HG03439 (cell line): Measurements from ENCODE around the gene EXOC7.
"Not testable (repeated sequence)": the region's sequence is repeated elsewhere in the genome, so short reads cannot be mapped to it uniquely, and the experiment has no call there.

ENCODE experiments used
- ATAC-seq: cut with Tn5 transposase; IDR thresholded peaks from one replicate; pipeline ENCODE4 v1.9.1; 2021; ENCODE audit warnings: mild to moderate bottlenecking, moderate library complexity; ENCODE audit not compliant: unreplicated experiment

Gene EXOC7

DNA sequence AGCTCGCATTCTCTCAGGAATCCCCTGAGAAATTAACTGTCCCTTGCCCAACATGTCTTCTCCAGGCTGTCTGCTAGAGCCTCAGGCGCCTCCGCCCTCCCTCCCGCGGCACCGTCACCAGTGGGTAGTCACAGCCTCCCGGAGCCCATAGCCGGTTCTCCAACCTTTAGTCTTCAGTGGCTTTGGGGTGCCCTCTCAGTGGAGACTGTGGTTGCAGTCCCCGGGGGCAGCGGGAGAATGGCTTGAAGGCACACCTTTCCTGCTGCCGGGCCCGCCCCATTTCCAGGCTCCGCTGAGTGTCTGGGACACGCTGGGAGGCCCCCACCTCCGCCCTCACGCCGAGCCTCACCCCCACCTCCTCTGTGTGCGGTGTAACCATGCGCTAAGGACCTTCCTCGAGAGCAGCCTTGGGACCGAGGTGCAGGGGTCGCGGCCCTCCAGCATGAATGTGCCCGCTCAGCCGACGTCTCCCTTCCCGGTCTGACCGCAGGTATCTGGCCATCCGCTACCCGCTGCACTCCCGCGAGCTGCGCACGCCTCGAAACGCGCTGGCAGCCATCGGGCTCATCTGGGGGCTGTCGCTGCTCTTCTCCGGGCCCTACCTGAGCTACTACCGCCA is 27.3 kb downstream of the EXOC7 start:
- no peak for ATAC-seq

DNA sequence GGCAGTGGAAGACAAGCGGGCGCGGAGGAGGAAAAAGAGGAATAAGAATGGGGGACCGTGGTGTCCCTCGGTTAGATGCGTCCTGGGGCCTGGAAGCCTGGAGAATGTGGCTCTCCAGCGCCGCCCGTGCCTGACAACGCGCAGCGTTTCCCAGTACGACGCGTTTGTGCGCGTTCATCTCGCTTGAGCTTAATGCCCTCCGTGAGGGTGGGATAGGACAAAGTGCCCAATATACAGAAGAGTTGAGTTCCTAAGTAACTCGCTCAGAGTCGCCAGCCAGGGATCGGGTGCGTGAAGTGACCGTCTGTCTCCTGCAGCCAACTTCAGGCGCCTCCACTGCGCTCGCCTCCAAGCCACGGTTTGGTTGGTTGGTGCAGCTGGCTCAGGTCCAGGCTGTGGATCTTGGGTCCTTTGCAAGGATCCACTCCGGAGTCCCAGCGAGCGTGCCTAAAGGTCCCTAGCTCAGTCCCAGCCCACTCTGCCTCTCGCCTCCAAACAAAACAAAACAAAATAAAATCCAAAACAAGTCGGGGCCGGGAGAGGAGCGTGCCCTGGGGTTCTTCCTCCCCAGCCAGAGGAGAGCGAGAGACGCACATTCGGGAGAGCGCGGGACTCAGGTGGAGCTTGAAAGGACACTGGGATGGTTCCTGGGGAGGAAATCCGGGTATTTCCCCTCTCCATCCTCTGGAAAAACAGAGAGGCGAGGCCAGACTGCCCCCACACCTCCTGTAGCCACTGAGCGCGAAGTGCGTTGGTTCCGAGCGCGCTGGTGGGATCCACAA is 28.0 kb downstream of the EXOC7 start:
- no peak for ATAC-seq

DNA sequence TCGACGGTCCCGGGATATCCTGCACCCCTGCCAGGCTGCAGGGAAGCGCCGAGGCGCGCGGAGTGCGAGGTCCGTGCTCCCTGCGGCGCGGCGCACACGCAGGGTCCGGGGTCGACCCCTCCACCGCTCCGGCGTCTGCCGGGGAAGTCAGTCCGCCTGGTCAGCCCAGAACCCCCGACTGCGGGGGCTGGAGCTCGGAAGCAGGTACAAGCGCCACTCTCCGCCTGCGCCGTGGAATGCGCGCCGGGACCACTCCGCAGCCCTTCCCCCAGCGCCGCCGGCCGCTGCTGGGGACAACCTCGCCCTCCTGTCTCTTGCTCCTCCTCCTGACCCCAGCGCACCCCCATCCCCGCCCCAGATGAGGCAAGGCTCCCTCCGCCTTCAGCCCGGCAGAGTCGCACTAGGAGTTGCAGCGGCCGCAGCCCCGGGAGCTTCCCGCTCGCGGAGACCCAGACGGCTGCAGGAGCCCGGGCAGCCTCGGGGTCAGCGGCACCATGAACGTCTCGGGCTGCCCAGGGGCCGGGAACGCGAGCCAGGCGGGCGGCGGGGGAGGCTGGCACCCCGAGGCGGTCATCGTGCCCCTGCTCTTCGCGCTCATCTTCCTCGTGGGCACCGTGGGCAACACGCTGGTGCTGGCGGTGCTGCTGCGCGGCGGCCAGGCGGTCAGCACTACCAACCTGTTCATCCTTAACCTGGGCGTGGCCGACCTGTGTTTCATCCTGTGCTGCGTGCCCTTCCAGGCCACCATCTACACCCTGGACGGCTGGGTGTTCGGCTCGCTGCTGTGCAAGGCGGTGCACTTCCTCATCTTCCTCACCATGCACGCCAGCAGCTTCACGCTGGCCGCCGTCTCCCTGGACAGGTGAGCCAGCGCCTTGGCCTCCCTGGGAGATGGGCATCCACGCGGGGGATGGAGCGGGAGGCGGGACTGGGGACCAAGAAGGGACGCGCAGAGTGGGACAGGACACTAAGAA is 28.9 kb downstream of the EXOC7 start, which contains the start of gene GALR2:
Gene GALR2, plus strand, starts transcription at position 392 of the 974 bp plus-strand sequence. Its CDS starts 103 bp downstream, at position 495.
- ATAC-seq: no peak

DNA sequence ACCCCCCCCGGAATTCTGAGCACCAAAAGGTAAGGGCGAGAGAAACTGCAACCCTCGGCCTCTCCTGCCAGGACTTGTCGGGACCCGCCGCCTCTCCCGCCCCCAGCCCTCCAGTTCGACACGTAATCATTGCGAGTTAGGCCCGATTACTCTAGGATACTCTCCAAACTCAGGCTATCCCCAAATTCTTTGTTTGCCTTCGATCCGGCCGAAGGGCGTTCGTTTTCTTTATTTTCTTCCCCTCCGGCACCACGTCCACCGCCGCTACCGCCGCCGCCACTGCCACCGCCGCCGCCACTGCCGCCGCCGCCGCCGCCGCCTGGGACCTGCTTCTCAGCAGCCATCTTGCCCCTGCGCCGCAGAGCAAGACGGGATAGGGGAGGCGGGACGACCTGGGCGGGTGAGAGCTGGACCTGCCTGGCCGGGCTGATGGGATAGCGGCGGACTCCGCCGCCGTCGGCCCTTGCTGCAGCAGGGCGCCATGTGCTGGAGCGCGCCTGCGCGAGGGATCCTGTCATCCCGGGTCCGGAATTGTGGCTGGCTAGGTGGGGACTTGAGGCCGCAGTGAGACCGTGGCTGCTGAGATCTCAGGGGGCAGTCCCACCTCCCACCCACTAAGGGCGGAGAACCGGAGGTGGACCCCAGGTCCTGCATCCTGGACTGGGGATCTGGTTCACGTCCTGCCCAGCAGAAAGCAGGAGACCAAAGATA is 31.3 kb downstream of the EXOC7 start, which contains the start of gene SRP68:
Gene SRP68, minus strand, starts transcription at position 370 of the 711 bp plus-strand sequence. Its CDS starts 26 bp downstream, at position 344.
- peak; percentile 76 for ATAC-seq

DNA sequence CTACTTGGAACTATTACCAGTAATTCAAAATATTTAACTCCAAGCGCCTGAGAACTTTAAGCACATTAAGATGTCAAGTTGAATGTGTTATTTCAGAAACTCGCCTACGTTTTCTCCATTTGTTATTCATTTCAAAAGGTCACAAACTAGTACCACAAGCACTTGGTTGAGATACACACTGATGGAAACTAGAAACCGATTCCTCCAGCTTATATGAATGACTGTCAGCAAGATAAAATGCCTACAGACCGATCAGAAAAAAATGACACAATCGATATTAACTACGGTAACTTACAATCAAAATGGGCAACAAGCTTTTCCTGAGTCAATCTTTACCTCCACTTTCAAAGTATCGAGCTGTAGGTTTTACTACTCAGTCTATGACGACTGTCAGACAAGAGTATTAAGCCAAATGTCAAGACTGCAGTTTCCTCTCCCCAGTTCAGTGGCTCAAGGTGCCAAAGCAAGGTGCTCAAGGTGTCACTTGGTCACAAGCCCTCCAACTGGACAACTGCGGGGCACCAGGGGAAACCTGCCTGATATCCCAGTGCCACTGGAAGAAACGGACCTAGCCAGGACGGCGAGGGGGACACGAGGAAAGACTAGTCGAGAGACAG is 31.9 kb downstream of the EXOC7 start:
- ATAC-seq: peak; percentile 23

DNA sequence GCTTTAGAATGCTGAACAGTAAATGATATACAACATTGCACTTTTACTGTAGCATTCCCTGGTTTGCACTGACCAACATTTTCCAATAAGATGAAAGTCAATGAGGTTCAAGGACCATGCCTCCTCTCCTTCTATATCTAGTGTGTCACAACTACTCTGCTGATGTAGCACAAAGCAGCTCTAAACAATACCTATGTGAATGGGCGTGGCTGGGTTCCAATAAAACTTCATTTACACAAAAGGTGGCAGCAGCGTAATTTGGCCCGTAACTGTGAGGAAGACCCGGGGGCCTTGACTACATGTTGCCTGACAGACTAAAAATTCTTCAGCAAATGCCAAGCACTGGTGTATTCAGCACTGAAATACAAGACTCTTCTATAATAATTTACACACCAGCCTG is 37.8 kb downstream of the EXOC7 start:
- no peak for ATAC-seq

DNA sequence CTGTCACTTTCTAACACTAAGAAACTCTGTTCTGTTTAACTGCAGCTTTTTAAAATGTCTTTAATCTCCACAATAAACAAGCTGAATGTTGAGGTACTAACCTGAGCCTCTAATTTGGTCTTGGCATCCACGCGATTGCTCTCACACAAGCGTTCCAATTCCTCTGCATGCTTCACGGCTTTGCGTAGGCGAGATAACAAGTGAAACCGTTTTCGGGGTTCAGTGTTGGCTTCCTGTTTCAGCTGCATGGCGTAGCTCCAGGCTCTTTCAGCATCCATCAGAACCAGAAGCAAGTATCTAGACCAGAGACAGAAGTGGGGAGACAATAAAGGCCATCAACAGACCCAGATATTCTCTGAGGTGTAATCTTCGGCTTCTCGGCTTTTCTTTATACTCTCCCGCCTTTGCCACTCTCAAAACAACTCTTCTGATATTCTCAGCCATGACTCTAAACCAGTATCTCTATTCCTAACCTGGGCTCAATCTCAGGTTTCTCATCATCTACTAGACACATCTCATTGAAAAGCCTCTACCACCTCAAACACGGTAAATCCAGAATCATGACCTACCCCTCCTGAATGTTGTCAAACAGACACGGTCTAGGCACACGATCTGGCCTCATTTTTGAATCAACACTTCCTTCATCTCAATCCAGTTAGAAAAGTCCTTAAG is 39.6 kb downstream of the EXOC7 start:
- ATAC-seq: no peak

DNA sequence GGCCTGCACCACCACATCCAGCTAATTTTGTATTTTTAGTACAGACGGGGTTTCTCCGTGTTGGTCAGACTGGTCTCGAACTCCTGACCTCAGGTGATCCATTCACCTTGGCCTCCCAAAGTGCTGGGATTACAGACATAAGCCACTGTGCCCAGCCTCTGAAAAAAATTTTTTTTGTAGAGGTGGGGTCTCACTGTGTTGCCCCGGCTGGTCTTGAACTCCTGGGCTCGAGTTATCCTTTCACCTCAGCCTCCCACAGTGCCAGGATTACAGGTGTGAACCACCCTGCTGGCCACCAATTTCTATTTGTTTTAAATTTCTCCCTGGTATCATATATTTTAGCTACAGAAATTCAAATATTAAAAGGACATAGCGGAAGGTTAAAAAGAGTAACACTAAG is 45.3 kb downstream of the EXOC7 start:
- ATAC-seq: not testable (repeated sequence)

DNA sequence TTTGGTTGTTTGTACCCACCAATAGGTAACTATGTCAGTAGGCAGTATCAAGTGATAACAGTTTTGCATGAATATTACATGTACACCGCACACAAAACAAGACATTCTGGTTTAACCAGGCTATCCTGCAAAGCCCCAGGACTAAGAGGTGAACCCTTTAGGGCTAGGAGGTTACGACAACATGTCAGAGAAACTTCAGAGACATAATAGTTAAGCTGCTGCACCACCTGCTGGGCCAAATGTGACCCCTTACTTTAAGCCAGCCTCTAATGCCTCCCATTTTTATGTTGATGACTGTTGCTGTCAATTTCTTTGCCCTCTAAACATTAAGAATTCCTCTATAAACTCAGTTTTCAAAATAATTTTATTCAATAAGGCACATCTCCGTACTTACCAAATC is 46.7 kb downstream of the EXOC7 start:
- ATAC-seq: no peak

DNA sequence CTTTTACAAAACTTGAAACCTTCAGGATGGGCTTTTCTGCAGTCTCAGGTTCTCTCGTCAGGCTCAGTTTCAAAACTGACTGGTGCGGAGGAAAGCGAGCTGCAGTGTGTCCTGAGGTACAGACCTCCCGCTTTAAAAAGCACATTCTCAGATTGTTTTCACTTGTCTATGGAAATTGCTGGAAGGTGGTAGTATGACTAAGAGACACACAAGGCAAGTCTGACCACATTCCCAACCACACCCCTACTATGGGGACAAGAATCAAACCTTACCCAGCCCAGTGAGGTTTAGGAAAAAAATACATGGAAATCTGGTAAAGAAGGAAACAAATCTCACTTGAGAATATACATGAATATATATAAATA is 49.5 kb downstream of the EXOC7 start:
- no peak for ATAC-seq

DNA sequence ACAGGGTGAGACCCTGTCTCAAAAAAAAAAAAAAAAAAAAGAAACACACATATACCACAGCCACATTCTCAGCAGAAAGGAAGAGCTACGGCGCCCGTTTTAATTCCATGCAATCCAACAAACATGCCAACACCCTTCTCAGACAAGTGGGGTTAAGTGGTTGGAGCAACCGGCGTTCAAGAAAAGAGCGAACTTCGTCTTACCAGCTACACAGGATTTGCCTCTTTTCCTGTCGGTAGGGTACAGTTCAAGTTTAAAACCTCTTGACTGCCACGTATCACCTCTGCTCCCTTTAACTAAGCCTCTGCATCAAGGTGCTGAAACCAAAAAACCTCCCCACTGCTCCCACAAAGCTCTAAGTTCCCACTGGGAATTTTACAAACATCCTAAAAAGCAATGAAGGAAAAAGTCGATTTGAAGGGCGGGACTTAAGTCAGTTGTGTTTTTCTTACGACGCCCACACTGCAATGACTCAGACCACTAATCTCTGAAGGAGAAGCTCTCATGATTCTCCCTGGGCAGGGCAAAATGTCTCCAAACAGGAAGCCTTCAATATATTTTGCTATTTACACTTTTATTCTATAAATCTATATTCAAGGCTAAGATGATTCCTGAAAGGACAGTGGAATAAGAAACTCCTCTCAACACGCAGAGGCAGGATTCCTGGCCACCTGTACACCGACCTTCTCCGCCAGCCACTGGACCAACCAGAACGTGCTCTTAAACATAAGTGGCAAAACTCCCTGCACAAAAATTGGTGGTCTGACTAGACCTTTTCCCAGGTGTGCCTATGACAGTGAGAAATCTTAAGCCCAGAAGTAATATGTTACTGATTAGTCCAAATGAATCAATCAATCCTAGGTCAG is 50.1 kb downstream of the EXOC7 start:
- ATAC-seq: no peak

DNA sequence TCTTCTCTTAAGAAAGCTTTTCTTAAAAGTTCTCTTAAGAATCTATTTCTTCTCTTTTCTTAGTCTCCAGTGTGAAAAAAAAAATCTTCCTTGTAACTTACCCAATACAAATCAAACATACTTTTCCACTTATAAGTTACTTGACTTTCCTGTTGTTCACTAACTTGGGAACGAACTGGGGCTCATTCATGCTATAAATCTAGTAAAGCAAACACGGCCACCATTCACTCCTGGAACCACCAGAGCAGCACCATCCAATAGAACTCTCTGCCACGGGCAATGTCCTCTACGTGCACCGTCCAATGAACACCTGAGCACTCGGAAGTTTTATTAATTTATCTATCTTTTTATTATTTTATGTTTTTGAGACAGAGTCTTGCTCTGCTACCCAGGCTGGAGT is 52.0 kb downstream of the EXOC7 start:
- ATAC-seq: no peak

DNA sequence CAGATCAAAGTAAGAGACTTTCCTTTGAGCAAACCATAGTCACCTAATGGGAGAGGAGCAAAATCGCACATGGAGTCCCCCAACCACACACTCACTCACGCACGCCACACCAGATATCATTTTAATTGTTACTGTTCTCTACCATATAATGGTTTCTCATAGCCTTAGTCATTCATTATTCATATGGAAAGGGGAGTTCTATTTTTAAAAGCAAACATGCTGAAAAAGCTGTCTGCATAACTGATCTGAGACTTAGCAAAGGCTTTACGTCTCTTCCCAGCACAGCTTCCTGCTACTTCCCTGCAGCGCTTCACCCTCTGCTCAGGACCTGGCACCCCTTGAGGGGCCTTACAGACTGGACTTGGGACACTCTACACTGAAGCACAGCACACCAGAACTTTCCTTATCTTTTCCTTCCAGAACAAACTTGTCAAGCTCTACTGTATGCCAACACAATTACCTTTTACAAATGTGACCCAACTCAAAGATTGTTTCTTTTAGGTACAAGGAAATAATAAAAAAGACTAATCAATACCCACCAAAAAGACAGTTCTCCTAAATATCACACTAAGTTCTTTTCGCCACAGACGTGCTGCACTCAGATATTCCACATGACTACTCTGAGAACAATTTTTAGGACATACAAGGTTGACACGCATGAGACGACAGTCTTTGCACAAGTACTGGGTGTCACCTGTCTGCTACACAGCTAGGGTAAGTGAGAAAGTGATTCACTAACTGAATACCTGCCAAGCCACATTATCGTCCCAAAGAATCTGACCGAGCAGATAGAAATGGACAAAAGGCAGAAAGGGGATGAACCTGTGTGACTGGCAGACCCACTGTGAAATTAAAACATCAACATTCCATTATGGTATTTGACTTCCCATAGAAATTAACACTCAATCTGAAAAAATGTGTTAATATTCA is 52.8 kb downstream of the EXOC7 start:
- no peak for ATAC-seq

DNA sequence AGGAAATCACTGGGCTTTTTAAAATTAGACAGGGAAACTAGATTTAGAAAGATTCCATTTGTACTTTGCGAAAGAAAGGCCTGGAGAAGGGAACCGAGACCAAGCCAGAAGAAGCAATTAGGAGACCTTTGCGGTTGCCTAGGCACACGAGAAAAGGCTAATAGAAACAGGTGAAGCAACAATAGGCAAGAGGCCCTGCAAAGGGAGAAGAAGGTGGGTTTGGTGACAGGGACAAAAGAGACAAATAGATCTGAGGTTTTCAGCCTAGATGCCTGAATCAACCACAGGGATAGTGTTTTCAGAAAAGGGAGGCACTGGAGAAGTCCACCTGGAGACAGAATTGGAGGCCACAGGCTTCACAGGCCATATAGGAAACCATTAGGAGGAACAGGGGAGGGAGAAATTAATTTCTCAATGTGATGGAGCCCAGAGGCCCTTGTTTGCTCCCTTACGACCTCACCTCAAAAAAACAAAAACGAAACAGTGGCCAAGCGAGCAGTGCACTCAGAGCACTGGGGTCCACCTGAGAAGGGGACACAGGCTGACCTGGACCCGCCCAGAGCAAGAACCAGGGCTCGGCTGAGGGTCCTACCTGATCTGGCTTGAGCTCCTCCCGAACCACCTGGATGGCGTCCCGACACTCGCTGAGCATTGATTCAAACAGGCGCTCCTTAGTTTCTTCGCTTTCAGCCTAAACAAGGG is 53.6 kb downstream of the EXOC7 start:
- no peak for ATAC-seq

DNA sequence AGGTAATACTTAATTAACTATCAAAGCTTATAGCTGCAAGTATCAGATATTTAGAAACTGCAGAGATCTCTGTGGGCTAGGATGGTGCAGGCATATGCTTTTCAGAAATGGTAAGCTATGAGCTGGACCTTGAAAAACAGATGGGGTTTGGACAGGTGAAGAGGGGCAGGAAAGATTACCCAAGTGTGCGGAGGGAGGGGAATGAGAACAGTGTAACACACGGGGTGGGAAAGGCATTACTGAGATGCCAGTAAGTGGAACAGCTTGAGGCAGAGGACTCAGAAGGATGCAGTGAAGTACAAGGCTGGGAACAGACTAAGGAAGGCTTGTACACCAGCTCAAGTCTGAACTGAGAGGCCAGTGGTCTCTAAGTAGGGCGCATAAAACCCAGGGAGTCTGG is 54.3 kb downstream of the EXOC7 start:
- ATAC-seq: no peak

DNA sequence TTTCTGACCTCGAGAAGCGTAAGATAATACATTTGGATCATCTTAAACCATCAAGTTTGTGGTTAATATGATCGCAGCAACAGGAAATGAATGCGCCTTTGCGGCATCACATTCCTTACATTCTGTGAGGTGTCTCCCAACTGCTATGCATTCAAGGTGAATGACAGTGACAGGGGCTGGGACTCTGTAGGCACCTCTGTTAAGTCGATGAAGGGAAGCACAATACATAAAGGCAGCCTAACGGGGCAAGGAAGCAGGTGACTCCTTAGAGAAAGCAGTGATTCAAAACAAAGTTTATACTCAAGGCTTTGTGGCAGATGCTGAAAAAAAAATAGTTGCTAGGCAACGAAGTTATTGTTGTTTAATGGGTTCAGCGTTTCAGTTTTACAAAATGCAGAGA is 54.9 kb downstream of the EXOC7 start:
- no peak for ATAC-seq

DNA sequence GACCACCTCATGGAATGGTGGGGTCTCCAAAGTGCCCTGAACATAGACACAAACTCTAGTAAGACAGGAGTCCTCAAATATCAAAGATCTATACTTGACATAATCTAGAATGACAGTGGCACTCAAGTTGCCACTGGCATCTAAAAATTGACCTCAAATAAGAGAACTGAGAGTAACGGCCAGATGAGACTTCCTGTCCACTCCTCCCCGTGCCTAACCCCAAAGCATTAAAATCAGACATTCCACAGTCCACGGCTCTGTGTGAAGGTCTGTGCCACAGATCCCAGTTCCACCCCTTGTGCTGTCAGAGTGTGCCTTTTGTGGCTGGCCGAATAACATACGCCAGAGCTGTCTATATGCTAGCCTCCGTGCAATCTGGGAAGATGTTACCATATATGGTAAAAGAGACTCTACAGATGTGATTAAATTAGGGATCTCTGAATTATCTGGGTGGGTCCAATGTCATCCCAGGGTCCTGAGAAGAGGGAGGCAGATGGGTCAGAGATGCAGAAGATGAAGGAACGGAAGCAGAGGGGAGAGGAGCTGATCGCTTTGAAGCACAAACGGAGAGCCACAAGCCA is 55.5 kb downstream of the EXOC7 start:
- no peak for ATAC-seq
